Cardiac fibroblast (primary cell): Measurements from ENCODE around the gene TMC2.
A peak's percentile ranks its signal among the peaks of the same experiment; 100 is the strongest.

Source experiments
- DNase-seq, 2 donors: peaks; one replicate each; pipeline versions ENCODE4 v3.0.0 to v3.0.0-alpha.2; 2010; ENCODE audit warnings: low read depth in 2 of 2
- H3K4me3 ChIP-seq, 2 donors: replicated peaks in 1 of 2; 1 replicate in 1 of 2; 2 replicates in 1 of 2; pipeline ENCODE4 v1.5.1; 2011; ENCODE audit warnings: low read depth in 2 of 2, low read length in 2 of 2, mild to moderate bottlenecking in 2 of 2, moderate library complexity in 1 of 2
- TF ChIP-seq, protein P1 (sequence below): IDR thresholded peaks from one replicate; pipeline ENCODE4 v1.5.1; 2011; ENCODE audit warnings: low read depth, mild to moderate bottlenecking, low read length, inconsistent platforms

TMC2 gene

DNA sequence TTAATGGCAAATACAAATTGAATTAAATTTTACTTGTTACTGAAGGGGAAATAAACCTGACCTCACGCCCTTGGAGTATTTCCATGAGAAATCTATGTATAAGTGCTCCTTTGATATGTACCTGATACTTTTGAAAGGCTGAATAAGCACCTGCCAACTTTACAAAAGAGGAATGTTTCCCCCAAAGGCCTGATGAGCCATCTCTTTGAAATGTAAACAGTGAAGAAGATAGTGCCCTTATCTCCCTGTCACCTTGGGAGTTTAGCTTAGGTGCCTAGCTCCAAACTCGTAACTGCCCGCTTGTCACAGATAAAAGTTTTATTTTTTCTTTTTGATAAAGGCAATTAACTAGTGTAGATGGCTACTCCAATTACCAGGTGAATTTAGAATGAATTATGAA is 26.6 kb upstream of the TMC2 start:
- no peak overlapping the region for H3K4me3 ChIP-seq
- TF ChIP-seq, protein P1, sequence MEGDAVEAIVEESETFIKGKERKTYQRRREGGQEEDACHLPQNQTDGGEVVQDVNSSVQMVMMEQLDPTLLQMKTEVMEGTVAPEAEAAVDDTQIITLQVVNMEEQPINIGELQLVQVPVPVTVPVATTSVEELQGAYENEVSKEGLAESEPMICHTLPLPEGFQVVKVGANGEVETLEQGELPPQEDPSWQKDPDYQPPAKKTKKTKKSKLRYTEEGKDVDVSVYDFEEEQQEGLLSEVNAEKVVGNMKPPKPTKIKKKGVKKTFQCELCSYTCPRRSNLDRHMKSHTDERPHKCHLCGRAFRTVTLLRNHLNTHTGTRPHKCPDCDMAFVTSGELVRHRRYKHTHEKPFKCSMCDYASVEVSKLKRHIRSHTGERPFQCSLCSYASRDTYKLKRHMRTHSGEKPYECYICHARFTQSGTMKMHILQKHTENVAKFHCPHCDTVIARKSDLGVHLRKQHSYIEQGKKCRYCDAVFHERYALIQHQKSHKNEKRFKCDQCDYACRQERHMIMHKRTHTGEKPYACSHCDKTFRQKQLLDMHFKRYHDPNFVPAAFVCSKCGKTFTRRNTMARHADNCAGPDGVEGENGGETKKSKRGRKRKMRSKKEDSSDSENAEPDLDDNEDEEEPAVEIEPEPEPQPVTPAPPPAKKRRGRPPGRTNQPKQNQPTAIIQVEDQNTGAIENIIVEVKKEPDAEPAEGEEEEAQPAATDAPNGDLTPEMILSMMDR: no peak
- DNase-seq: no peak

DNA sequence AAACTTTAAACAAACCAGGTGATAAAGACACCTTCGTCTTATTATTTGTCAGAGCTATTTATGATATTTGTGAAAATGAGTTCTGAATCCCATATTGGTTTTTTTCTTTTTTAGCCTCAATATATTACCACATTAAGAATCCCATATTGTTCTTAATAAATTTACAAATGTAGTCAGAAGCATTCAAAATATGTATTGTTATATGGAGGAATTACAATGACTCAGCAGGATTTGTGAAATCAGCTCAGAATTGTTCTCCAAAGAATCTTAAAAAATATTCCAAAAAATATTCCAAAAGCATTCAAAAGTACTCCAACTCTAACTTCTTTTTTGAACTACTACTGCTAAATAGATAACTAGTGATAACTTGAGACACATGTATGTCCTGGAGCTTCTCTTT is 21.2 kb upstream of the TMC2 start:
- TF ChIP-seq, protein P1: no peak
- DNase-seq: peak; percentile 24 to 52
- no peak overlapping the region for H3K4me3 ChIP-seq

DNA sequence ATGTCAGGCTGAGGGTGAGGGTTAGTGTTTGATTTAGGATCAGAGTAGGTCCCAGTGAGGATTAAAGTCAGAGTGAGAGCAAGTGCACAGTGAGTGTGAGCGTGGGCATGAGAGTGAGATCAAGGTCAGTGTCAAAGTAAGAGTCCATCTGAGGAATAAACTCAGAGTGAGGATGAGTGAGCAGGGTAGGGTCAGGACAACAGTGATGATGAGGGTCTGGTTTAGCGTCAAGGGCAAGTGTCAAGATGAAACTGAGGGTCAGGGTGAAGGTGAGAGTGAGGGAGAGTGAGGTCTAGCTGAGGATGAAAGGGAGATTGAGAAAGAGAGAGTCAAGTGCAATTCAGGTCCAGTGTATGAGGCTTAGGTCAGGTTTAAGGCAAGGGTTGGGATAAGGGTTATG is 20.0 kb upstream of the TMC2 start:
- H3K4me3 ChIP-seq: no peak overlapping the region
- TF ChIP-seq, protein P1: no peak
- DNase-seq: no peak

DNA sequence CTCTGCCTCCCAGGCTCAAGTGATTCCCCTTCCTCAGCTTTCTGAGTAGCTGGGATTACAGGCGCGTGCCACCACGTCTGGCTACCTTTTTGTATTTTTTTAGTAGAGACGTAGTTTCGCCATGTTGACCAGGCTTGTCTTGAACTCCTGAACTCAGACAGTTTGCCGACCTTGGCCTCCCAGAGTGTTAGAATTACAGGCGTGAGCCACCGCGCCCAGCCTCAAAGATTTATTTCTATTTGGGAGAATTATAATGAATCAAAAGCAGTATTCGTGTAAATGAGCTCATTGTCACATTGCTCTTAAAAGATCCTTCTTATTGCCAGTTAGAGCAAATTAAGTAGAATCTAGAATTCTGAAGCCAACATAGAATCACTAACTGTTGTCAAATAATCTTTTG is 18.3 kb upstream of the TMC2 start:
- no peak for DNase-seq
- TF ChIP-seq, protein P1: no peak
- no peak overlapping the region for H3K4me3 ChIP-seq

DNA sequence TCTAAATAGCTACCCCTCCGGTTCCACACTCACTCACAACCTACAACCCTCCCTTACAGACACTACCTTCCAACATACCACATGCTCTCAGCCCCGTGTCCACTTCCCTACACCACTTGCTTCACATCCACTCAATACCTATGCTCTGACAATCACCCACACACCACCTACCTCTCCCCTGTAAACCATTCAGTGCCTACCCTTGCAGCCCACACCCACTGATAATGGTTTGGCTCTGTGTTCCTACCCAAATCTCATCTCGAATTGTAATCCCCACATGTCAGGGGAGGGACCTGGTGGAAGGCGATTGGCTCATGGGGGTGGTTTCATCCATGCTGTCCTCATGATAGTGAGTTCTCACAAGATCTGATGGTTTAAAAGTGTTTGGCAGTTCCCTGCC is 17.8 kb upstream of the TMC2 start:
- TF ChIP-seq, protein P1: no peak
- no peak for DNase-seq

DNA sequence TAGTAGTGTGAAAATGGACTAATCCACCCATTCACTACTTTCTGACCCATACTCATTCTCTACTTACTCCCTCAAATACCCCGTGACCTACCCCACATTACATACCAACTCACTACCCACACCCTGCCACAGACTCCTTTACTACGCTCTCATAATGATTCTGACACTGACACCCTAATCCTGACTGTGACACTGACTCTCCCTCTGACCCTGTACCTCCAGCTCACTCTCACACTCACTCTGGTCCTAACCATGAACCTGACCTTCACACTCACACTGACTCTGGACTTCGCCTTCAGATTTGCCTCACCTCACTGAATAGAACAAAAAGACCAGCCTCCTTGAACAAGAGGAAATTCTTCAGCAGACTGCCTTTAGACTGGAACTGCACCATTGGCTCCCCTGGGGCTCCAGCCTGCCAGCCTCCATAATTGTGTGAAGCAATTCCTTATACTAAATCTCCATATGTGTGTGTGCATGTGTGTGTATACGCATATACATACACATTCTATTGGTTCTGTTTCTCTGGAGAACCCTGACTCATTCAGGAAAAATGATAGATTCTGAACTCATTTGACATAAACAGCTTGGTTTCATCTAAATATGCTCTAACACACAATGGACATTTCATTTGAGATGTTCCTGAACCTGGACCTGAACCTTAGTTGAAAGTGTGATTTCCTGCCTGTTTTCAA is 17.1 kb upstream of the TMC2 start:
- TF ChIP-seq, protein P1: no peak
- H3K4me3 ChIP-seq: no peak overlapping the region
- DNase-seq: peak; percentile 78 to 81

More for the DNA sequence above, 17.8 kb upstream of the TMC2 start:
- H3K4me3 ChIP-seq: no peak overlapping the region

- TF ChIP-seq, protein P1: no peak
- DNase-seq: no peak
- no peak overlapping the region for H3K4me3 ChIP-seq
Observed at GRCh38 chr20:2520617-2521016, 15.8 kb upstream of the TMC2 start.
